Occipital lobe (tissue), 2 donors: ENCODE data around the gene YAE1. TPM values are rescaled to one million over a fixed set of nuclear protein-coding genes. Genes with fewer than 3 reads are reported as not detected.
"Not testable (repeated sequence)": the region's sequence is repeated elsewhere in the genome, so short reads cannot be mapped to it uniquely, and the experiment has no call there.

ENCODE experiments used
- DNase-seq: peaks from one replicate; lab custom pipeline; 2025; lab: John Stamatoyannopoulos, UW
- total RNA-seq: library from RNA; depleted of rRNA; stranded (reverse); fragments of >200 nt; gene quantifications from one replicate; pipeline ENCODE4 v1.2.3, GENCODE V29; 2014

The YAE1 gene
- 51.9 TPM for total RNA-seq

GRCh38 chr7:39566023-39566921 lies at the start of gene YAE1:
TSS of gene YAE1 (plus strand) at chr7:39566404. CDS start at chr7:39566419, 15 bp downstream.
- DNase-seq, result peak; percentile 82

- no peak for DNase-seq
Measured at GRCh38 chr7:39516498-39516897, 49.7 kb upstream of the YAE1 start.

- no peak for DNase-seq
Measured at GRCh38 chr7:39517240-39517639, 49.0 kb upstream of the YAE1 start.

- DNase-seq, result no peak
Measured at GRCh38 chr7:39525926-39526325, 40.3 kb upstream of the YAE1 start.

GRCh38 chr7:39526666-39527065 lies 39.5 kb upstream of the YAE1 start:
- DNase-seq, result no peak

GRCh38 chr7:39527296-39527695 lies 38.9 kb upstream of the YAE1 start:
- no peak for DNase-seq

GRCh38 chr7:39527951-39528350 lies 38.3 kb upstream of the YAE1 start:
- DNase-seq, result no peak

GRCh38 chr7:39528849-39529248 lies 37.4 kb upstream of the YAE1 start:
- no peak for DNase-seq

- DNase-seq, result no peak
Measured at GRCh38 chr7:39529582-39529981, 36.6 kb upstream of the YAE1 start.

GRCh38 chr7:39530971-39531370 lies 35.2 kb upstream of the YAE1 start:
- no peak for DNase-seq

- DNase-seq, result no peak
Measured at GRCh38 chr7:39531818-39532217, 34.4 kb upstream of the YAE1 start.

- no peak for DNase-seq
Measured at GRCh38 chr7:39532832-39533231, 33.4 kb upstream of the YAE1 start.

GRCh38 chr7:39534599-39534998 lies 31.6 kb upstream of the YAE1 start:
- no peak for DNase-seq

- no peak for DNase-seq
Measured at GRCh38 chr7:39535064-39535463, 31.1 kb upstream of the YAE1 start.

- no peak for DNase-seq
Measured at GRCh38 chr7:39535720-39536119, 30.5 kb upstream of the YAE1 start.

GRCh38 chr7:39536951-39537350 lies 29.3 kb upstream of the YAE1 start:
- no peak for DNase-seq

- no peak for DNase-seq
Measured at GRCh38 chr7:39539816-39540215, 26.4 kb upstream of the YAE1 start.

GRCh38 chr7:39540320-39540719 lies 25.9 kb upstream of the YAE1 start:
- DNase-seq, result no peak

GRCh38 chr7:39541511-39541910 lies 24.7 kb upstream of the YAE1 start:
- DNase-seq, result no peak

- not testable (repeated sequence) for DNase-seq
Measured at GRCh38 chr7:39544774-39545173, 21.4 kb upstream of the YAE1 start.

GRCh38 chr7:39547336-39547735 lies 18.9 kb upstream of the YAE1 start:
- DNase-seq, result no peak

- DNase-seq, result no peak
Measured at GRCh38 chr7:39550411-39550810, 15.8 kb upstream of the YAE1 start.

GRCh38 chr7:39553436-39553835 lies 12.8 kb upstream of the YAE1 start:
- no peak for DNase-seq
